B cell (primary cell): ENCODE data around the gene BRIP1. TPM values are rescaled to one million over a fixed set of nuclear protein-coding genes. Genes with fewer than 3 reads are reported as not detected.

ENCODE experiments used
- ATAC-seq: fragments of 200-7000 bp; cut with Tn5 transposase; one replicate; pipeline ENCODE4 v1.10.0; 2021; ENCODE audit warnings: low read depth, mild to moderate bottlenecking, moderate number of reproducible peaks, moderate library complexity
- CTCF ChIA-PET: fragments of 350-600 bp; sonication (Branson Sonifier 250); formaldehyde crosslinking; loops from one replicate; lab custom pipeline; 2021; ENCODE audit warnings: antibody characterized with exemption, inconsistent platforms; lab: Charles Lee
- POLR2A ChIA-PET: fragments of 350-600 bp; sonication (Branson Sonifier 250); formaldehyde crosslinking; loops from one replicate; lab custom pipeline; 2021; ENCODE audit warnings: antibody characterized with exemption; lab: Charles Lee
- DNase-seq: peaks from one replicate; pipeline ENCODE4 v3.0.0; 2013
- H2AFZ ChIP-seq: 2 replicates; pipeline ENCODE4 v1.6.1; 2012; ENCODE audit warnings: mild to moderate bottlenecking, low read depth, low read length; ENCODE audit not compliant: insufficient read depth, poor library complexity, severe bottlenecking
- H3K27ac ChIP-seq, 2 donors: 1 replicate in 1 of 2; 2 replicates in 1 of 2; pipeline ENCODE4 v1.5.1; 2012 to 2013; ENCODE audit warnings: low read length in 2 of 2, mild to moderate bottlenecking in 2 of 2, moderate library complexity in 1 of 2
- H3K27me3 ChIP-seq, 4 experiments: fragments of 200-600 bp in 1 of 4; sonication (generic) in 1 of 4; replicated peaks in 1 of 4; 1 replicate in 2 of 4; 2 replicates in 2 of 4; pipeline versions ENCODE4 v1.6.1 to v1.7.0; 2013 to 2016; ENCODE audit warnings: low read length in 3 of 4, mild to moderate bottlenecking in 2 of 4, mixed read lengths in 1 of 4, moderate library complexity in 1 of 4; ENCODE audit not compliant: insufficient read depth in 4 of 4, control insufficient read depth in 3 of 4; ENCODE audit errors: control extremely low read depth in 1 of 4
- H3K36me3 ChIP-seq, 2 experiments: replicated peaks in 1 of 2; 1 replicate in 1 of 2; 2 replicates in 1 of 2; pipeline versions ENCODE4 v1.6.1 to v1.7.1; 2013; ENCODE audit warnings: low read length in 1 of 2; ENCODE audit not compliant: insufficient read depth in 2 of 2, control insufficient read depth in 1 of 2; ENCODE audit errors: control extremely low read depth in 1 of 2, extremely low read depth in 1 of 2
- H3K4me1 ChIP-seq, 2 donors: fragments of 200-600 bp in 1 of 2; sonication (generic) in 1 of 2; 1 replicate in 1 of 2; 2 replicates in 1 of 2; pipeline versions ENCODE4 v1.5.1 to v1.6.1; 2013 to 2017; ENCODE audit warnings: low read length in 2 of 2; ENCODE audit not compliant: control insufficient read depth in 2 of 2, insufficient read depth in 2 of 2
- H3K4me2 ChIP-seq: replicated peaks from 2 replicates; pipeline ENCODE3; 2012; ENCODE audit warnings: mild to moderate bottlenecking, low read depth, low read length; ENCODE audit not compliant: poor library complexity, severe bottlenecking
- H3K4me3 ChIP-seq, 5 experiments: fragments of 200-600 bp in 1 of 5; sonication (generic) in 1 of 5; 1 replicate in 3 of 5; 2 replicates in 2 of 5; pipeline versions ENCODE4 v1.5.1 to v1.7.0; 2011 to 2016; ENCODE audit warnings: low read length in 4 of 5, mild to moderate bottlenecking in 4 of 5, low read depth in 2 of 5, control low read depth in 1 of 5, moderate library complexity in 1 of 5; ENCODE audit not compliant: insufficient read depth in 1 of 5; ENCODE audit errors: control extremely low read depth in 1 of 5, extremely low read depth in 1 of 5
- H3K79me2 ChIP-seq: fragments of 200-600 bp; sonication (generic); one replicate; pipeline ENCODE4 v1.6.0; 2016; ENCODE audit warnings: low read length; ENCODE audit not compliant: control insufficient read depth, insufficient read depth
- H3K9ac ChIP-seq: fragments of 200-600 bp; sonication (generic); 2 replicates; pipeline ENCODE4 v1.6.1; 2017; ENCODE audit warnings: mild to moderate bottlenecking, low read length, moderate library complexity
- H3K9me3 ChIP-seq, 3 donors: one replicate each; pipeline versions ENCODE4 v1.6.1 to v1.7.1; 2013; ENCODE audit warnings: low read length in 2 of 3; ENCODE audit not compliant: control insufficient read depth in 2 of 3, insufficient read depth in 1 of 3; ENCODE audit errors: control extremely low read depth in 1 of 3
- H4K20me1 ChIP-seq: 2 replicates; pipeline ENCODE4 v1.6.0; 2012; ENCODE audit warnings: mild to moderate bottlenecking, low read length; ENCODE audit not compliant: insufficient read depth, control insufficient read depth, poor library complexity, severe bottlenecking
- H3K27ac Mint-ChIP-seq: one replicate; pipeline ENCODE4 v1.8.0; 2021; ENCODE audit warnings: mixed read lengths
- H3K27me3 Mint-ChIP-seq: one replicate; pipeline ENCODE4 v1.8.0; 2021; ENCODE audit warnings: mixed read lengths
- H3K4me1 Mint-ChIP-seq: one replicate; pipeline ENCODE4 v1.8.0; 2021; ENCODE audit warnings: mixed read lengths
- H3K4me3 Mint-ChIP-seq: one replicate; pipeline ENCODE4 v1.8.0; 2021; ENCODE audit warnings: mixed read lengths
- H3K9me3 Mint-ChIP-seq: one replicate; pipeline ENCODE4 v1.8.0; 2022; ENCODE audit warnings: mixed read lengths; ENCODE audit not compliant: insufficient read depth
- EZH2 ChIP-seq: IDR thresholded peaks from 2 replicates; pipeline ENCODE4 v1.6.1; 2012; ENCODE audit warnings: borderline replicate concordance, low read depth, mild to moderate bottlenecking, moderate library complexity, low read length; ENCODE audit not compliant: insufficient read depth, poor library complexity, severe bottlenecking
- WGBS: methylation state at CpG from one replicate; pipeline ENCODE4 v1.1.5; 2013; ENCODE audit warnings: missing lambda C conversion rate; ENCODE audit not compliant: insufficient coverage; 5-methylcytosine and 5-hydroxymethylcytosine counted together
- intact Hi-C: fragments of 100-400 bp; cut with micrococcal nuclease; formaldehyde crosslinking; loops from one replicate; pipeline ENCODE4 v1.10.0; 2022
- polyA plus RNA-seq: library from polyadenylated mRNA; depleted of rRNA; stranded (reverse); fragments of >200 nt; gene quantifications from 2 replicates; pipeline ENCODE4 v1.2.3, GENCODE V29; 2012
- total RNA-seq, 2 donors: library from RNA; stranded (reverse); fragments of 120-200 nt in 1 of 2; gene quantifications; 1 replicate in 1 of 2; 2 replicates in 1 of 2; pipeline versions ENCODE4 v1.2.3 to v1.2.4, GENCODE V29; 2013 to 2022
- TF ChIP-seq, protein P1 (sequence below): fragments of 200-600 bp; IDR thresholded peaks from one replicate; pipeline ENCODE4 v1.8.0; 2022; ENCODE audit warnings: antibody characterized with exemption, mild to moderate bottlenecking

BRIP1 gene
- total and polyA plus RNA-seq, 2 donors (not counting 1 experiment from before 2014, with no cell fraction given): 0.89 to 2.4 TPM

DNA sequence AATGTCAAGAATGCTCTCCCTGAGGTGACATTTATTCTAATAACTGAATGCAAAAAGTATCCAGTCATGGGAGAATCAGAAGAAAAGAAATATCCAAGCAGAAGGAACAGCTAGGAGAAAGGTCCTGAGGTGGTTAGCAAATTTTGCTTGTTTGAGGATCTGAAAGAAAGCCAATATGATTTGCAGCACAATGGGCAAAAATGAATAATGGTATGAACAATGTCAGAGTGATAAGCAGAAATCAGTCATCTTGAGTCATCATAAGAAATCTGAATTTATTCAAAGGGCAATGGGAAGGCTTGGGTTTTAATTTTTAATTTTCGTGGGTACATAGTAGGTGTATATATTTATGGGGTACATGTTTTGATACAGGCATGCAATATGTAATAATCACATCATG lies 68.5 kb downstream of the BRIP1 start:
- Histone ChIP-seq H3K79me2 (no peaks in the 10 kb centered on the region), H4K20me1 (no peaks in the 10 kb centered on the region), H3K27me3 (no peaks in the 10 kb centered on the region), H3K9me3 (peaks cover 0 to 7% (median 0%) of the 10 kb centered on the region in 3 donors), H3K9ac (no peak overlapping the region), H3K4me1 (peaks cover 0 to 1% of the 10 kb centered on the region in 2 donors), H3K4me2 (no peak overlapping the region), H3K36me3 (peaks cover 0 to 1% of the 10 kb centered on the region in 2 experiments), H3K4me3 (no peak overlapping the region), H2AFZ (no peak overlapping the region), H3K27ac (no peak overlapping the region)
- Mint-ChIP-seq H3K27me3 (no peaks in the 10 kb centered on the region), H3K9me3 (no peaks in the 10 kb centered on the region), H3K4me1 (peaks cover 1% of the 10 kb centered on the region), H3K27ac (no peak overlapping the region), H3K4me3 (no peak overlapping the region)
- DNase-seq (no peak), ATAC-seq (no peak)
- no peak for TF ChIP-seq EZH2
- TF ChIP-seq, protein P1, sequence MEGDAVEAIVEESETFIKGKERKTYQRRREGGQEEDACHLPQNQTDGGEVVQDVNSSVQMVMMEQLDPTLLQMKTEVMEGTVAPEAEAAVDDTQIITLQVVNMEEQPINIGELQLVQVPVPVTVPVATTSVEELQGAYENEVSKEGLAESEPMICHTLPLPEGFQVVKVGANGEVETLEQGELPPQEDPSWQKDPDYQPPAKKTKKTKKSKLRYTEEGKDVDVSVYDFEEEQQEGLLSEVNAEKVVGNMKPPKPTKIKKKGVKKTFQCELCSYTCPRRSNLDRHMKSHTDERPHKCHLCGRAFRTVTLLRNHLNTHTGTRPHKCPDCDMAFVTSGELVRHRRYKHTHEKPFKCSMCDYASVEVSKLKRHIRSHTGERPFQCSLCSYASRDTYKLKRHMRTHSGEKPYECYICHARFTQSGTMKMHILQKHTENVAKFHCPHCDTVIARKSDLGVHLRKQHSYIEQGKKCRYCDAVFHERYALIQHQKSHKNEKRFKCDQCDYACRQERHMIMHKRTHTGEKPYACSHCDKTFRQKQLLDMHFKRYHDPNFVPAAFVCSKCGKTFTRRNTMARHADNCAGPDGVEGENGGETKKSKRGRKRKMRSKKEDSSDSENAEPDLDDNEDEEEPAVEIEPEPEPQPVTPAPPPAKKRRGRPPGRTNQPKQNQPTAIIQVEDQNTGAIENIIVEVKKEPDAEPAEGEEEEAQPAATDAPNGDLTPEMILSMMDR: no peak
- WGBS: no CpG with 5 or more reads among the region's 1 CpG
- ChIA-PET CTCF (no interaction called here), POLR2A (no interaction called here)
- intact Hi-C loops: no loop called here

DNA sequence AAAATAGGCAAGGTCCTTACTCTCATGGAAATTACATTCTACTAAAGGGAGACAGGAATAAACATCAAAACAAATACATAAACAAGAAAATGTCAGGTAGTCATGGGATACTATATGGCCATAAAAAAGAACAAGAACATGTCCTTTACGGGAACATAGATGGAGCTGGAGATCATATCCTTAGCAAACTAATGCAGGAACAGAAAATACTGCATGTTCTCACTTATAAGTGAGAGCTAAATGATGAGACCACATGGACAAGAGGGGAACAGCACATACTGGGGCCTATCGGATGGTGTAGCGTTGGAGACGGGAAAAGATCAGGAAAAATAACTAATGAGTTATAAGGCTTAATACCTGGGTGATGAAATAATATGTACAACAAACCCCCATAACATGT lies 69.1 kb downstream of the BRIP1 start:
- H3K9me3 ChIP-seq: peaks cover 0 to 7% (median 0%) of the 10 kb centered on the region in 3 donors
- WGBS: no CpG with 5 or more reads among the region's 4 CpGs
- no peaks in the 10 kb centered on the region for H4K20me1 ChIP-seq
- H3K27me3 ChIP-seq: no peaks in the 10 kb centered on the region
- Mint-ChIP-seq H3K27ac (no peak overlapping the region), H3K27me3 (no peaks in the 10 kb centered on the region), H3K9me3 (no peaks in the 10 kb centered on the region), H3K4me3 (no peak overlapping the region), H3K4me1 (peaks cover 1% of the 10 kb centered on the region)
- TF ChIP-seq EZH2: no peak
- TF ChIP-seq, protein P1: no peak
- DNase-seq (no peak), ATAC-seq (no peak)
- H3K4me2 ChIP-seq: no peak overlapping the region
- H3K4me3 ChIP-seq: no peak overlapping the region
- intact Hi-C loops: no loop called here
- no peak overlapping the region for H2AFZ ChIP-seq
- H3K79me2 ChIP-seq: no peaks in the 10 kb centered on the region
- no peak overlapping the region for H3K27ac ChIP-seq
- ChIA-PET POLR2A (no interaction called here), CTCF (no interaction called here)
- peaks cover 0 to 1% of the 10 kb centered on the region in 2 experiments for H3K36me3 ChIP-seq
- H3K9ac ChIP-seq: no peak overlapping the region
- H3K4me1 ChIP-seq: no peaks in the 10 kb centered on the region
